ENCODE measurements around the gene FAAP20. TPM values are rescaled to one million over a fixed set of nuclear protein-coding genes. Genes with fewer than 3 reads are reported as not detected.

Gene FAAP20
- total and polyA plus RNA-seq, 9 of the 15 experiments (the other 6 are each of a cell fraction or from before 2014, with no cell fraction given), result 0.58 to 143 (median 9.9) TPM

DNA sequence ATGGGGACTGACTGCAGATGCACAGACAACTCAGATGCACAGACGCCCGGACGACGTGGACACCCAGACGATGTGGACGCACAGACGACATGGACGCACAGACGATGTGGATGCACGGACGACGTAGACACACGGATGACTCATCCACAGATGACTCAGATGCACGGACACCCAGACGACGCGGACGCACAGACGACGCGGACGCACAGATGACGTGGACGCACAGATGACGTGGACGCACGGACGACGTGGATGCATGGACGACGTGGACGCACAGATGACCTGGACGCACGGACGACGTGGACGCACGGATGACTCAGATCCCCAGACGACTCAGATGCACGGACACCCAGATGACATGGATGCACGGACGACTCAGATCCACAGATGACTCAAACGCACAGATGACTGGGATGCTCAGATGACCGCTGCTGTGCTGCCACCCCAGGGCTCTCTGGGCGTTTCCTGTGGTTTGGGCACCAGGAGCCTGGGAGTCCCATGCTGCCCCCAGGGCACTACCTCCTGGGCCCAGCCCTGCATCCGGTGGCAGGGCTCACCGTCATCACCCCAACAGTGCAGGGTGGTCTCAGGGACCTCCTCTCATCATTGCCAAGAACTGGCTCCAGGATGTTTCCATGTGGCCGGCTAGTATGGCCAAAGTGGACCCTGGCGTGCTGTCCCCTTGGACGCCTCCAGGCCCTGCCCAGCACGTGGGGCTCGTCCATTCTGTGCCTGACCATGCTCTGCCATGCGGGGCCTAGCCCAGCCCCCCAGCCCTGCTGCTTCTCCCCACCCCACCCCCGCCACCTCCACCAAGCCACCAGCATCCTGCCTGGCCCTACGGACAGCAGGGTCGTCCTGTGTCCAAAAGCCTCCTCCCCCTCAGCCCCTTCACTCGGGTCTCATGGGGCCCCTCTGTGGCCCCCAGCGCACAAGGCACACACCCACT, 14.0 kb downstream of the FAAP20 start (continued):
- TF ChIP-seq, protein P1, sequence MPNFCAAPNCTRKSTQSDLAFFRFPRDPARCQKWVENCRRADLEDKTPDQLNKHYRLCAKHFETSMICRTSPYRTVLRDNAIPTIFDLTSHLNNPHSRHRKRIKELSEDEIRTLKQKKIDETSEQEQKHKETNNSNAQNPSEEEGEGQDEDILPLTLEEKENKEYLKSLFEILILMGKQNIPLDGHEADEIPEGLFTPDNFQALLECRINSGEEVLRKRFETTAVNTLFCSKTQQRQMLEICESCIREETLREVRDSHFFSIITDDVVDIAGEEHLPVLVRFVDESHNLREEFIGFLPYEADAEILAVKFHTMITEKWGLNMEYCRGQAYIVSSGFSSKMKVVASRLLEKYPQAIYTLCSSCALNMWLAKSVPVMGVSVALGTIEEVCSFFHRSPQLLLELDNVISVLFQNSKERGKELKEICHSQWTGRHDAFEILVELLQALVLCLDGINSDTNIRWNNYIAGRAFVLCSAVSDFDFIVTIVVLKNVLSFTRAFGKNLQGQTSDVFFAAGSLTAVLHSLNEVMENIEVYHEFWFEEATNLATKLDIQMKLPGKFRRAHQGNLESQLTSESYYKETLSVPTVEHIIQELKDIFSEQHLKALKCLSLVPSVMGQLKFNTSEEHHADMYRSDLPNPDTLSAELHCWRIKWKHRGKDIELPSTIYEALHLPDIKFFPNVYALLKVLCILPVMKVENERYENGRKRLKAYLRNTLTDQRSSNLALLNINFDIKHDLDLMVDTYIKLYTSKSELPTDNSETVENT (CRISPR knock-in tag; IDR thresholded peaks at IDR 0.05), result no peak
- TF ChIP-seq, protein P2, sequence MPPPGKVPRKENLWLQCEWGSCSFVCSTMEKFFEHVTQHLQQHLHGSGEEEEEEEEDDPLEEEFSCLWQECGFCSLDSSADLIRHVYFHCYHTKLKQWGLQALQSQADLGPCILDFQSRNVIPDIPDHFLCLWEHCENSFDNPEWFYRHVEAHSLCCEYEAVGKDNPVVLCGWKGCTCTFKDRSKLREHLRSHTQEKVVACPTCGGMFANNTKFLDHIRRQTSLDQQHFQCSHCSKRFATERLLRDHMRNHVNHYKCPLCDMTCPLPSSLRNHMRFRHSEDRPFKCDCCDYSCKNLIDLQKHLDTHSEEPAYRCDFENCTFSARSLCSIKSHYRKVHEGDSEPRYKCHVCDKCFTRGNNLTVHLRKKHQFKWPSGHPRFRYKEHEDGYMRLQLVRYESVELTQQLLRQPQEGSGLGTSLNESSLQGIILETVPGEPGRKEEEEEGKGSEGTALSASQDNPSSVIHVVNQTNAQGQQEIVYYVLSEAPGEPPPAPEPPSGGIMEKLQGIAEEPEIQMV (tag; conservative IDR thresholded peaks at IDR 0.05; ENCODE audit: low read depth), result peak; percentile 76; the same call in 1 of the 2 replicates
- TF ChIP-seq POLR2B (IDR thresholded peaks at IDR 0.05; ENCODE audit: low read depth, partially characterized antibody) (peak; percentile 69), ZNF551 (CRISPR knock-in tag; IDR thresholded peaks at IDR 0.05) (no peak), ZNF384 (IDR thresholded peaks at IDR 0.05; ENCODE audit: low read depth, low read length) (no peak), NRF1 (conservative IDR thresholded peaks at IDR 0.05 in 1 of 2, IDR thresholded peaks at IDR 0.05 in 1 of 2) (peak; percentile 66 to 78), RBM39 (optimal IDR thresholded peaks at IDR 0.05; ENCODE audit: low read depth, low read length) (no peak), ARNT (IDR thresholded peaks at IDR 0.05) (peak in 1 of 2 experiments; percentile 28; a peak in 1 of 4 replicates), ETS2 (tag; IDR thresholded peaks at IDR 0.05; ENCODE audit: borderline replicate concordance, poor library complexity, severe bottlenecking) (no peak), KLF1 (tag; IDR thresholded peaks at IDR 0.05) (0 out of 2 replicates have a peak, but pooled peaks have one; percentile 48), KDM4B (IDR thresholded peaks at IDR 0.05; ENCODE audit: borderline replicate concordance in 2 of 2, low read depth in 1 of 2) (0 out of 4 replicates have a peak, but pooled peaks of 1 of the 2 experiments have one; percentile 33)
- TF ChIP-seq, protein P3, sequence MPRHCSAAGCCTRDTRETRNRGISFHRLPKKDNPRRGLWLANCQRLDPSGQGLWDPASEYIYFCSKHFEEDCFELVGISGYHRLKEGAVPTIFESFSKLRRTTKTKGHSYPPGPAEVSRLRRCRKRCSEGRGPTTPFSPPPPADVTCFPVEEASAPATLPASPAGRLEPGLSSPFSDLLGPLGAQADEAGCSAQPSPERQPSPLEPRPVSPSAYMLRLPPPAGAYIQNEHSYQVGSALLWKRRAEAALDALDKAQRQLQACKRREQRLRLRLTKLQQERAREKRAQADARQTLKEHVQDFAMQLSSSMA (CRISPR knock-in tag; IDR thresholded peaks at IDR 0.05), result no peak
- TF ChIP-seq, protein P4, sequence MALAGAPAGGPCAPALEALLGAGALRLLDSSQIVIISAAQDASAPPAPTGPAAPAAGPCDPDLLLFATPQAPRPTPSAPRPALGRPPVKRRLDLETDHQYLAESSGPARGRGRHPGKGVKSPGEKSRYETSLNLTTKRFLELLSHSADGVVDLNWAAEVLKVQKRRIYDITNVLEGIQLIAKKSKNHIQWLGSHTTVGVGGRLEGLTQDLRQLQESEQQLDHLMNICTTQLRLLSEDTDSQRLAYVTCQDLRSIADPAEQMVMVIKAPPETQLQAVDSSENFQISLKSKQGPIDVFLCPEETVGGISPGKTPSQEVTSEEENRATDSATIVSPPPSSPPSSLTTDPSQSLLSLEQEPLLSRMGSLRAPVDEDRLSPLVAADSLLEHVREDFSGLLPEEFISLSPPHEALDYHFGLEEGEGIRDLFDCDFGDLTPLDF (CRISPR knock-in tag; IDR thresholded peaks at IDR 0.05), result no peak
- TF ChIP-seq, protein P5, sequence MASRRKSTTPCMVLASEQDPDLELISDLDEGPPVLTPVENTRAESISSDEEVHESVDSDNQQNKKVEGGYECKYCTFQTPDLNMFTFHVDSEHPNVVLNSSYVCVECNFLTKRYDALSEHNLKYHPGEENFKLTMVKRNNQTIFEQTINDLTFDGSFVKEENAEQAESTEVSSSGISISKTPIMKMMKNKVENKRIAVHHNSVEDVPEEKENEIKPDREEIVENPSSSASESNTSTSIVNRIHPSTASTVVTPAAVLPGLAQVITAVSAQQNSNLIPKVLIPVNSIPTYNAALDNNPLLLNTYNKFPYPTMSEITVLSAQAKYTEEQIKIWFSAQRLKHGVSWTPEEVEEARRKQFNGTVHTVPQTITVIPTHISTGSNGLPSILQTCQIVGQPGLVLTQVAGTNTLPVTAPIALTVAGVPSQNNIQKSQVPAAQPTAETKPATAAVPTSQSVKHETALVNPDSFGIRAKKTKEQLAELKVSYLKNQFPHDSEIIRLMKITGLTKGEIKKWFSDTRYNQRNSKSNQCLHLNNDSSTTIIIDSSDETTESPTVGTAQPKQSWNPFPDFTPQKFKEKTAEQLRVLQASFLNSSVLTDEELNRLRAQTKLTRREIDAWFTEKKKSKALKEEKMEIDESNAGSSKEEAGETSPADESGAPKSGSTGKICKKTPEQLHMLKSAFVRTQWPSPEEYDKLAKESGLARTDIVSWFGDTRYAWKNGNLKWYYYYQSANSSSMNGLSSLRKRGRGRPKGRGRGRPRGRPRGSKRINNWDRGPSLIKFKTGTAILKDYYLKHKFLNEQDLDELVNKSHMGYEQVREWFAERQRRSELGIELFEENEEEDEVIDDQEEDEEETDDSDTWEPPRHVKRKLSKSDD (conservative IDR thresholded peaks at IDR 0.05; ENCODE audit: low read length), result 0 out of 2 replicates have a peak, but pooled peaks have one; percentile 18
- TF ChIP-seq, protein P6, sequence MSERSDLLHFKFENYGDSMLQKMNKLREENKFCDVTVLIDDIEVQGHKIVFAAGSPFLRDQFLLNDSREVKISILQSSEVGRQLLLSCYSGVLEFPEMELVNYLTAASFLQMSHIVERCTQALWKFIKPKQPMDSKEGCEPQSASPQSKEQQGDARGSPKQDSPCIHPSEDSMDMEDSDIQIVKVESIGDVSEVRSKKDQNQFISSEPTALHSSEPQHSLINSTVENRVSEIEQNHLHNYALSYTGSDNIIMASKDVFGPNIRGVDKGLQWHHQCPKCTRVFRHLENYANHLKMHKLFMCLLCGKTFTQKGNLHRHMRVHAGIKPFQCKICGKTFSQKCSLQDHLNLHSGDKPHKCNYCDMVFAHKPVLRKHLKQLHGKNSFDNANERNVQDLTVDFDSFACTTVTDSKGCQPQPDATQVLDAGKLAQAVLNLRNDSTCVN (CRISPR knock-in tag; IDR thresholded peaks at IDR 0.05), result no peak
